Measurements from ENCODE around the gene GARNL3.

Gene GARNL3

GRCh38 chr9:127291246-127291778 lies 26.7 kb downstream of the GARNL3 start:
- DNase-seq: no peak
- Histone ChIP-seq H3K4me1 (ENCODE audit: control insufficient read depth, insufficient read depth, low read length, poor library complexity, severe bottlenecking) (no peaks in the 10 kb centered on the region), H3K36me3 (ENCODE audit: control insufficient read depth, insufficient read depth, low read length) (no peaks in the 10 kb centered on the region), H3K4me3 (ENCODE audit: insufficient read depth, low read depth, low read length, poor library complexity, severe bottlenecking) (no peak overlapping the region), H3K27me3 (replicated peaks; ENCODE audit: control insufficient read depth, insufficient read depth, low read length, poor library complexity, severe bottlenecking) (no peaks in the 10 kb centered on the region), H3K27ac (ENCODE audit: insufficient read depth, low read length, poor library complexity, severe bottlenecking) (no peak overlapping the region), H3K9me3 (ENCODE audit: control insufficient read depth, low read length) (no peaks in the 10 kb centered on the region)

GRCh38 chr9:127292415-127292814 lies 27.8 kb downstream of the GARNL3 start:
- Histone ChIP-seq H3K4me3 (ENCODE audit: insufficient read depth, low read depth, low read length, poor library complexity, severe bottlenecking) (no peak overlapping the region), H3K36me3 (ENCODE audit: control insufficient read depth, insufficient read depth, low read length) (no peaks in the 10 kb centered on the region), H3K27ac (ENCODE audit: insufficient read depth, low read length, poor library complexity, severe bottlenecking) (no peak overlapping the region), H3K27me3 (replicated peaks; ENCODE audit: control insufficient read depth, insufficient read depth, low read length, poor library complexity, severe bottlenecking) (no peaks in the 10 kb centered on the region), H3K4me1 (ENCODE audit: control insufficient read depth, insufficient read depth, low read length, poor library complexity, severe bottlenecking) (no peaks in the 10 kb centered on the region), H3K9me3 (ENCODE audit: control insufficient read depth, low read length) (no peaks in the 10 kb centered on the region)
- no peak for DNase-seq

- Histone ChIP-seq H3K27me3 (replicated peaks; ENCODE audit: control insufficient read depth, insufficient read depth, low read length, poor library complexity, severe bottlenecking) (no peaks in the 10 kb centered on the region), H3K27ac (ENCODE audit: insufficient read depth, low read length, poor library complexity, severe bottlenecking) (no peak overlapping the region), H3K4me1 (ENCODE audit: control insufficient read depth, insufficient read depth, low read length, poor library complexity, severe bottlenecking) (no peaks in the 10 kb centered on the region), H3K4me3 (ENCODE audit: insufficient read depth, low read depth, low read length, poor library complexity, severe bottlenecking) (no peak overlapping the region), H3K9me3 (ENCODE audit: control insufficient read depth, low read length) (no peaks in the 10 kb centered on the region), H3K36me3 (ENCODE audit: control insufficient read depth, insufficient read depth, low read length) (no peaks in the 10 kb centered on the region)
- DNase-seq: no peak
Observed at GRCh38 chr9:127293328-127293727, 28.8 kb downstream of the GARNL3 start.

- DNase-seq: no peak
- Histone ChIP-seq H3K27me3 (replicated peaks; ENCODE audit: control insufficient read depth, insufficient read depth, low read length, poor library complexity, severe bottlenecking) (no peaks in the 10 kb centered on the region), H3K4me3 (ENCODE audit: insufficient read depth, low read depth, low read length, poor library complexity, severe bottlenecking) (no peak overlapping the region), H3K9me3 (ENCODE audit: control insufficient read depth, low read length) (no peaks in the 10 kb centered on the region), H3K36me3 (ENCODE audit: control insufficient read depth, insufficient read depth, low read length) (no peaks in the 10 kb centered on the region), H3K4me1 (ENCODE audit: control insufficient read depth, insufficient read depth, low read length, poor library complexity, severe bottlenecking) (no peaks in the 10 kb centered on the region), H3K27ac (ENCODE audit: insufficient read depth, low read length, poor library complexity, severe bottlenecking) (no peak overlapping the region)
Observed at GRCh38 chr9:127293767-127294166, 29.2 kb downstream of the GARNL3 start.

GRCh38 chr9:127295005-127295404 lies 30.4 kb downstream of the GARNL3 start:
- no peak for DNase-seq
- Histone ChIP-seq H3K27ac (ENCODE audit: insufficient read depth, low read length, poor library complexity, severe bottlenecking) (no peak overlapping the region), H3K4me3 (ENCODE audit: insufficient read depth, low read depth, low read length, poor library complexity, severe bottlenecking) (no peak overlapping the region), H3K36me3 (ENCODE audit: control insufficient read depth, insufficient read depth, low read length) (no peaks in the 10 kb centered on the region), H3K27me3 (replicated peaks; ENCODE audit: control insufficient read depth, insufficient read depth, low read length, poor library complexity, severe bottlenecking) (no peaks in the 10 kb centered on the region), H3K9me3 (ENCODE audit: control insufficient read depth, low read length) (no peaks in the 10 kb centered on the region), H3K4me1 (ENCODE audit: control insufficient read depth, insufficient read depth, low read length, poor library complexity, severe bottlenecking) (no peaks in the 10 kb centered on the region)

GRCh38 chr9:127300886-127301447 lies 36.4 kb downstream of the GARNL3 start:
- no peaks in the 10 kb centered on the region for H3K27me3 ChIP-seq (replicated peaks; ENCODE audit: control insufficient read depth, insufficient read depth, low read length, poor library complexity, severe bottlenecking)
- H3K4me1 ChIP-seq (ENCODE audit: control insufficient read depth, insufficient read depth, low read length, poor library complexity, severe bottlenecking): no peaks in the 10 kb centered on the region
- H3K4me3 ChIP-seq (ENCODE audit: insufficient read depth, low read depth, low read length, poor library complexity, severe bottlenecking): no peak overlapping the region
- DNase-seq: no peak
- no peaks in the 10 kb centered on the region for H3K9me3 ChIP-seq (ENCODE audit: control insufficient read depth, low read length)
- H3K27ac ChIP-seq (ENCODE audit: insufficient read depth, low read length, poor library complexity, severe bottlenecking): no peak overlapping the region
- no peaks in the 10 kb centered on the region for H3K36me3 ChIP-seq (ENCODE audit: control insufficient read depth, insufficient read depth, low read length)

- DNase-seq: no peak
- no peak overlapping the region for H3K27ac ChIP-seq (ENCODE audit: insufficient read depth, low read length, poor library complexity, severe bottlenecking)
- no peaks in the 10 kb centered on the region for H3K36me3 ChIP-seq (ENCODE audit: control insufficient read depth, insufficient read depth, low read length)
- H3K4me1 ChIP-seq (ENCODE audit: control insufficient read depth, insufficient read depth, low read length, poor library complexity, severe bottlenecking): no peaks in the 10 kb centered on the region
- no peak overlapping the region for H3K4me3 ChIP-seq (ENCODE audit: insufficient read depth, low read depth, low read length, poor library complexity, severe bottlenecking)
- no peaks in the 10 kb centered on the region for H3K9me3 ChIP-seq (ENCODE audit: control insufficient read depth, low read length)
- H3K27me3 ChIP-seq (replicated peaks; ENCODE audit: control insufficient read depth, insufficient read depth, low read length, poor library complexity, severe bottlenecking): no peaks in the 10 kb centered on the region
Observed at GRCh38 chr9:127303830-127304229, 39.3 kb downstream of the GARNL3 start.

GRCh38 chr9:127305206-127305837 lies 40.7 kb downstream of the GARNL3 start:
- H3K4me1 ChIP-seq (ENCODE audit: control insufficient read depth, insufficient read depth, low read length, poor library complexity, severe bottlenecking): no peaks in the 10 kb centered on the region

GRCh38 chr9:127305838-127306226 lies 41.3 kb downstream of the GARNL3 start:
- no peaks in the 10 kb centered on the region for H3K4me1 ChIP-seq (ENCODE audit: control insufficient read depth, insufficient read depth, low read length, poor library complexity, severe bottlenecking)
- H3K27ac ChIP-seq (ENCODE audit: insufficient read depth, low read length, poor library complexity, severe bottlenecking): no peak overlapping the region
- H3K9me3 ChIP-seq (ENCODE audit: control insufficient read depth, low read length): no peaks in the 10 kb centered on the region
- H3K4me3 ChIP-seq (ENCODE audit: insufficient read depth, low read depth, low read length, poor library complexity, severe bottlenecking): no peak overlapping the region
- H3K27me3 ChIP-seq (replicated peaks; ENCODE audit: control insufficient read depth, insufficient read depth, low read length, poor library complexity, severe bottlenecking): no peaks in the 10 kb centered on the region
- no peak for DNase-seq
- H3K36me3 ChIP-seq (ENCODE audit: control insufficient read depth, insufficient read depth, low read length): no peaks in the 10 kb centered on the region

More at GRCh38 chr9:127305206-127305837, 40.7 kb downstream of the GARNL3 start:
- Histone ChIP-seq H3K4me3 (ENCODE audit: insufficient read depth, low read depth, low read length, poor library complexity, severe bottlenecking) (no peak overlapping the region), H3K9me3 (ENCODE audit: control insufficient read depth, low read length) (no peaks in the 10 kb centered on the region), H3K27ac (ENCODE audit: insufficient read depth, low read length, poor library complexity, severe bottlenecking) (no peak overlapping the region), H3K36me3 (ENCODE audit: control insufficient read depth, insufficient read depth, low read length) (no peaks in the 10 kb centered on the region), H3K27me3 (replicated peaks; ENCODE audit: control insufficient read depth, insufficient read depth, low read length, poor library complexity, severe bottlenecking) (no peaks in the 10 kb centered on the region)
- no peak for DNase-seq

- H3K27ac ChIP-seq (ENCODE audit: insufficient read depth, low read length, poor library complexity, severe bottlenecking): no peak overlapping the region
- H3K27me3 ChIP-seq (replicated peaks; ENCODE audit: control insufficient read depth, insufficient read depth, low read length, poor library complexity, severe bottlenecking): no peaks in the 10 kb centered on the region
- H3K36me3 ChIP-seq (ENCODE audit: control insufficient read depth, insufficient read depth, low read length): no peaks in the 10 kb centered on the region
- no peak for DNase-seq
- no peaks in the 10 kb centered on the region for H3K4me1 ChIP-seq (ENCODE audit: control insufficient read depth, insufficient read depth, low read length, poor library complexity, severe bottlenecking)
- H3K9me3 ChIP-seq (ENCODE audit: control insufficient read depth, low read length): no peaks in the 10 kb centered on the region
- H3K4me3 ChIP-seq (ENCODE audit: insufficient read depth, low read depth, low read length, poor library complexity, severe bottlenecking): no peak overlapping the region
Observed at GRCh38 chr9:127307802-127308201, 43.2 kb downstream of the GARNL3 start.
